NCI-H345 treated with DMSO at 0.1 percent for 48 hours (cell line): Measurements from ENCODE around the gene GUCD1.
"Not testable (repeated sequence)": the region's sequence is repeated elsewhere in the genome, so short reads cannot be mapped to it uniquely, and the experiment has no call there.

Source experiments
- DNase-seq: peaks from one replicate; lab custom pipeline; 2025; ENCODE audit not compliant: unreplicated experiment; lab: John Stamatoyannopoulos, UW

GUCD1 gene

DNA sequence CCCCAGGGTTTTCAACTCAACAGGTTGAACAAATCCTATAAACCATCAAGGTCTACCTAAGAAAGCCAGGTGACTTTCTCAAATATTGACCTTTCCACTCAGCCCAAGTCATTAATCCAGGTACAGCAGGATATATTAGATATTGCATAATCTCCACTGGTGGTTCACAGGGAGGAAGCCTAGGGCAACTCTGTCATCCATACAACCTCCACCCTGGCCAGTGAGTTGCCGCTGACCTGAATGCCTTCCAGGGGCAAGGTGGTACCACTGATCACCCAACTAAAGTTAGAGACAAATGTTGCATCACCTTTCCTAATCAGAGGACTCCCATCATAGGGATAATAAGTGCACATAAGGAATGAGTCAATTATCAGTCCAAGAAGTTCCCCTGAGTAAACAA, 22.9 kb downstream of the GUCD1 start:
- no peak for DNase-seq

DNA sequence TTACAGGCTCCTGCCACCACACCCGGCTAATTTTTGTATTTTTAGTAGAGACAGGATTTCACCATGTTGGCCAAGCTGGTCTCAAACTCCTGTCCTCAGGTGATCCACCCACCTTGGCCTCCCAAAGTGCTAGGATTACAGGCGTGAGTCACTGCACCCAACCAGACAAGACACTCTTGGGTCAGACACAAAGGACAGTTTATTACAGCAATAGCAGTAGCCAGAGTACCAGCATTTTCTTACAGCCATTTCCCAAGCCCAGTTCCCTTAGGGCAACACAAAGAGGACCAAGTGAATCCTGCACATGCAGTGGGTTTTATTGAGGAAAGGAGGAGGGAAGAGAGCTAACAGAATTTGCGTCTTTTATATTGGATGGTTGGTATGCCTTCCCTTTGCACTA, 24.0 kb downstream of the GUCD1 start:
- DNase-seq = not testable (repeated sequence)

DNA sequence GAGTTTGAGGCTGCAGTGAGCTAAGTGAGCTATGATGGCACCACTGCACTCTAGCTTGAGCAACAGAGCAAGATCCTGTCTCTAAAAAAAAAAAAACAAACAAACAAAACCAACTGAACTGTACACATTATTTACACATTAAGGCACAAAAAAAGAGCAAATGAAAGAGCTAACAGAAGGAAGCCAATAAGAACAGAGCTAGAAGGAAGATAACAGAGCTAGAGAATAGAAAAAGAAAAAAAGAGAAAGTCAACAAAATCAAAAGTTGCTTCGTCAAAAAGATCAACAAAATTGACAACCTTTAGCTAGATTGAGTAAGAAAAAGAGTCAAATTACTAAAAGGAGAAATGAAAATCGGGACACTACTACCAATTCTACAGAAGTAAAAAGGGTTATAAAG, 25.0 kb downstream of the GUCD1 start:
- no peak for DNase-seq

DNA sequence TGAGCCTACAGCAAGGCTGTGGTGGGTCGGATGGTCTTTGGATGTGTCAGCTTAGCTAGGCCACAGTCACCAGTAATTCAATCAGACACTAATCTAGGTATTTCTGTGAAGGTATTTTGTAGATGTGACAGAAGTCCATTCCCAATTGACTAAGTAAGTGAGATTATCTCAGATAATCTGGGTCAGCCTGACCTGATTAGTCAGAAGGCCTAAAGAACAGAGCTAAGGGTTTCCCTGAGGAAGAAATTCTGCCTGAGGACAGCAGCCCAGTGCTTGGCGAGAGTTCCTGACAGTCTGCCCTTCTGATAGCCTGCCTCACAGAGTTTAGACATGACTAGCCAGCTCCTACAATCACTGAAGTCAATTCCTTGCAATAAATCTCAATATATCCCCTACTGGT, 28.7 kb downstream of the GUCD1 start:
- no peak for DNase-seq

DNA sequence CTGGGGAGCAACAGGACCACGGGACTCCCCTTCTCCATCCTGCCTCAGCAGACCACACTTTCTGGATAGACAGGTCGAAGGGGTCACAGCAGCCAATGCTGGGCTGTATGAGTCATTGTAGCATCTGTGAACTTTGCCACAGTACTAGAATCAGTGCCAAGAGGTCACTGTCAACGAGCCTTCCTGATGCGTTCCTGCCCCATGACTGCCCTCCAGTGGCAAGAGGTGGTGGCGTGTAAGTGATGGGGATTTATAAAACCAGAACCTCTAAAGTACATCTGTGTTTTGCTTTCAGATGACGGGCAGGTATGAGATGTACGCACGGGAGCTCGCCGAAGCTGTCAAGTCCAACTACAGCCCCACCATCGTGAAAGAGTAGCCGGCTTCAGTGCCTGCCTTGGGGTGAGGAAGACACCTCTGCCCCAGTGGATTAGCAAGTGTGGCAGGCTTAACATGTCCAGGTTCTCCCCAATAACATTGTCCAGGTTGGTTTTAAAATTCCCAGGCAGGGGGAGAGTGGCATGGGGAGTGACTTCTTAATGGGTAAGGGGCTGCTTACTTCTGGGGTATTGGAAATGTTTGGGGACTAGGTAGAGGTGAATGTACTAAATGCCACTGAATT, 29.4 kb downstream of the GUCD1 start:
- peak; percentile 2 for DNase-seq

DNA sequence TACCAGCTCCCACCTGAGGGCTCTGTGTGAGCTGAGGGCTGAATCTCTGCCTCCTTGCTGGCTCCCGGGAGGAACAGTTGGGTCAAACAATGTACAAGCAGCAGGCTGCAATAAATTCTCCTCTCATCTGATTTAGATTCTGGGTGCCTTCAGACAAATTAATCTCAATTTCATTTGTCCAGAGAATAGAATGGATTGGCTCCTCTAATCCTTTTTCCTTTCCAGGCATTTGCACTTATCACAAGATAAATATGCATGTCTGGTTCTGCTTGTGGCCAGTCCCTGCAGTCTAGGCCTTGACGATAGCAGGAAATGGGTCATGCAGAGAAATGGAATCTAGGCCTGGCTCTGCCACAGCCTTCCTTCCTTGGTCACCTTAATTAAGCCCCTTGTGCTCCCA, 31.1 kb downstream of the GUCD1 start:
- no peak for DNase-seq

DNA sequence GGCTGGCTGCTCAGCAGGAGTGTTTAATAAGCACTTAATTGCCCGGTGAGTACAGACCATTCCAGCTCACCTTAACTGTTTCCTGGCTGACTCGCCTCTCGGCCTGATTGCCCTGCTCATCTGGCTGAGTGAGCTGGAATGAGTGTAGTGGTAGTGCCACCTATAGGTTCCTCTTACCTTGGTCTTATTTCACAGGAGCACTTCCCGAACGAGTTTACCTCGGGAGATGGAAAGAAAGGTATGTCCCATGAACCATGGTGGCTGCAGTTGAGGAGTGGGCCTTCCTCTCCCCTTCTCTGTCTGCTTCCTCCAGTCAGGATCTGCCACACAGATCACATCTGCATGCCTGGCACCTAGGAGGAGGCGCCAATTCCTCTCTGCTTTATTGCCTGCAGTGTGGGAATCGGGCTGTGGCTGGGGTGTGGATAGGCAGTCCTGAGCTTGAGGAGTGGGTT, 33.1 kb downstream of the GUCD1 start:
- peak; percentile 26 for DNase-seq

DNA sequence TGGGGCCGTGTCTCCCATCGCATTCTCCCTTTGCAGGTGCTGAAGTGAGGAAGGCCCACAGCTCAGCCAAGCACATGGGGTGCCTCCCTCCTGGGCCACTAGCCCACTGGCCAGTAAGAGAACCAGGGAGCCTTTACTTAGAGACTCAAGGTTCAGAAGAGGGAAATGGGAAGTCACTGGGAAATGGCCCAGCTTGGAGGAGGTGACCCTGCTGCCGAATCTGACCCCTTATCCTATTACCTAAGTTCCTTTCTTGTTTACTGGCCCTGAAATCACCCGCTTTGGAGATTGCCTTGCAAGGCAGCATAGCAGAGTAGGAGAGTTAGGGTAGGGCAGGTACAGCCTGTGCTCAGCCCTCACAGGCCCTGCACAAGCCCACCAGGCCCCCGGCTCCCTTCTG, 35.4 kb downstream of the GUCD1 start:
- no peak for DNase-seq

DNA sequence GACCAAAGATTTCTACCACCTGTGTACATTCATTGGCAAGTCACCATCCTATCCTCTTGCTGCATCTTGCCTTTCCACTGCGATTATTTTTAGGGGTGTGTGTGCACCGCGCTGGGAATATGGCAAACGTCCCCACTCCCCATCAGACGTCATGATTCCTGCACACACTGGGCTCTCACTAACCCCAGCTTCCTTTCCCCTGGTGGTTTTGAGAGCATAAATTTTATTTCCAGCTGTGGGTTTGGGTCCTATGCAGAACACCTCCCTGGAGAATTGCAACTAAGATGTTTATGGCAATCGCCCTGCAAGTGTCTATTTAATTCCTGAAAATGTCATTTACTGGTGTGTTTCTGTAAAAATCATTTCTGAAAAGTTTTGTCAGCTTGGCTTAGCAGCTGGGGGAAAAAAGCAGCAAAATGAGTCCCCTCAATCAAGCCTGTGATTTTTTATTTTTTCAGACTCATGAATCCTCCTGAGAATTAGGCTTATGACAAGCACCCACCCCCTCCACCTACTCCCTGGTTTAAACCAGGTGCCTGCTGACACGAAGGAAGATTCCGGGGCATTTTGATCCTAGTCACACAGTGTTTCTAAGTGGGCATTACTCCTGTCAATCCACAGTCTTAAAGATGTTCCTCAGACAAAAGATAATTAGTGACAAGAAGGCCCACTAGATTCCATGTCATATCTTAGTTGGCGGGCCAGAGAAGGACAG, 36.0 kb downstream of the GUCD1 start:
- no peak for DNase-seq

DNA sequence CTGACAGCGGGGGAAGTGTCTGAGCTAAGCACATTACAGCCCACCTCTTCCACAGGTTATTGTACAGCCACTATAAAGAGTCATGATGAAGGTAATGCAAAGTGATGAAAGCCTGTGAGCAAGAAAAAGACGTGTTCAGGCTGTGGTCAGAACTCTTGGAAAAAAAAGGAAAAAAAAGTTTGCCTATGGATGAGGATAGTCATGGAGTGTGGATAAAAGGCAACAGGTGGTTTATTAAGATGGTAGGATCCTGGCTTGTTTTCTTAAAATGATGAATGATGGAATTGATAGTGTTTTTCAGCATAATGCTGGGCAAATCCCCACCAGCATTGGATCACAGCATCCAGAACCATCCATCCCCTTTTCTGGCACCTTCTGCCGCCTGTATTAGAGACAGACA, 36.7 kb downstream of the GUCD1 start:
- no peak for DNase-seq

DNA sequence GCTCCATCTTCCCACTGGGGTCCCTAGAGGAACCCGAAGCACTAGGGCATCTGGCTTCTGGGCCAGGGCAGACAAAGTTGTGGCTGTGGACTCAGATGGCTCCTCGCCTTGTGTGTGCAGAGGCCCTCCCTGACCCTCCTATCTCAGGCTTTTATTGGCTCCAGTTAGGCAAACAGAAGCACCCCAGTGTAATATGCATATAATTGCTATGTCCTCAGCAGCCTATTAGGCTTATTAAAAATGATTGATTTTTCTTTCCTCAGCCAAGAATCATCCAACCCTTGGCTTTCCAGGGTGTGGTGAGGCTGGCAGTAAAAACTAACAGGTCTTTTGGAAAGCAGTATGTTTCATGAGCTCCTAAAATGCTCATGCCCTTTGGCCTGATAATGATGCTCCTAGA, 37.5 kb downstream of the GUCD1 start:
- no peak for DNase-seq

DNA sequence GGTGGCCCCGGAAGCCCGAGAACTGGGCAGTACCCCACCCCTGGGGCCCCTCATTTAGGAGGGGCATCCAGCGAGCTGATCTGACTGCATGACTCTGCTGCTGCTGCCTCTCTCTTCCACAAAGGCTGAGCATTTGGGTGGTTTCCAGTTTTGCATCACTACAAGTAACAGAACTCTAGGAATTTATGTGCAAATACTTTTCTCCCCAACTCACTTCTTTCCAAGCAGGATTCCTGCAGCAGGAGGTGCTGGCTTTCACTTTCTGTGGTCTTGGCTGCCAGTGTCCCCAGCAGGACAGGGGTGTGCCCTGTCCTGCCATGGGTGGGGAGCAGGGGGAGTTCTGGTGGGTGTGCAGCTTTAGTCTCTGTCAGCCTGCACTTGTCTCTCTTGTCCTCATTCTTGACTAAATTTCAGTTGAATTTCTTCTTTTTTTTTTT, 38.6 kb downstream of the GUCD1 start:
- no peak for DNase-seq

DNA sequence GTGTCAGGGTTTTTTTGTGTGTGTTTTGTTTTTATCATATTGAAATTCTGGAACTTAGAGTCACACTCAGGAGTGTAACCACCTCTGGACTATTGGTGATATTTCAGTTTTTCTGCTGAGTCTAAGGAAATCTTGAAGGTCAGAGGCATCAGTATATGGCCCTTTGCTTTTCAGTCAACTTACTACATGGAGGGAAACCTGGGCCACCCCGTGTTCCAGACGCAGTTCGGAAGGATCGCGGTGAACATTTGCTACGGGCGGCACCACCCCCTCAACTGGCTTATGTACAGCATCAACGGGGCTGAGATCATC, 40.0 kb downstream of the GUCD1 start:
- DNase-seq = no peak

DNA sequence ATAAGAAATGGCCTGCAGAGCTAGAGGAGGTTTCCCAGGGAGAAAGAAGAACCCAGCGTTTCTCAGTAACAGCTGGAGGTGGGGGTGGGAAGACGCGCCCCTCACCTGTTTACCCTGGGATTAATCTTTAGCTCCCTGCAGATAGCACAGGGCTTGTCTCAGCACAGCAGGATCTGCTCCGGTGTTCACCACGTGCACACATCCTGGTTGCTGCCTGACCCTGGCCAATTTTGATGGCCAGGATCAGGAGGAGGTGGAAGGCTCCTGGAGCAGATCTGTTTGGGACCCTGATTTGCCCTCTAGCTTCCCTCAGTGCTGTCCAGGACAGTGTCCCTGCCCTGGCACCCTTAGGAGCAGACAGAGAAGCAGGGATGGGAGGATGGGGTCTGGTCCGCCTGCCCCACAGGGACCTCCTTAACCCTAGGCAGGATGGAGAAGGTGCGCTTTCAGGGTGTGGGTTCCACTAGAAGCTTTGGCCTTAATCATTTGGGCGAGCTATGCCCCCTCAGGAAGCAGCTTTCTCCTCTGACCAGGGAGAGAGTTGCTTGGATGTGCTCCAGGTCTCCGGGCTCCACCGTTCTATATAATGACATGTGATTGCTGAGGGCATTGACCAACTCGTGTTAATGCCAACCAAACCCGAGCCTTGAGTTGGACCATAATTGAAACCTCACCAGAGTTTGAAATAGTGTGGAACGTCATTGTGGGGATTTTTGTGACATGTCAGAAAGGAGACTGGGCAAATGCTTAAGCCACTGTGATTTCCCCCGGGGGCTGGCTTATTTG, 40.5 kb downstream of the GUCD1 start:
- no peak for DNase-seq

DNA sequence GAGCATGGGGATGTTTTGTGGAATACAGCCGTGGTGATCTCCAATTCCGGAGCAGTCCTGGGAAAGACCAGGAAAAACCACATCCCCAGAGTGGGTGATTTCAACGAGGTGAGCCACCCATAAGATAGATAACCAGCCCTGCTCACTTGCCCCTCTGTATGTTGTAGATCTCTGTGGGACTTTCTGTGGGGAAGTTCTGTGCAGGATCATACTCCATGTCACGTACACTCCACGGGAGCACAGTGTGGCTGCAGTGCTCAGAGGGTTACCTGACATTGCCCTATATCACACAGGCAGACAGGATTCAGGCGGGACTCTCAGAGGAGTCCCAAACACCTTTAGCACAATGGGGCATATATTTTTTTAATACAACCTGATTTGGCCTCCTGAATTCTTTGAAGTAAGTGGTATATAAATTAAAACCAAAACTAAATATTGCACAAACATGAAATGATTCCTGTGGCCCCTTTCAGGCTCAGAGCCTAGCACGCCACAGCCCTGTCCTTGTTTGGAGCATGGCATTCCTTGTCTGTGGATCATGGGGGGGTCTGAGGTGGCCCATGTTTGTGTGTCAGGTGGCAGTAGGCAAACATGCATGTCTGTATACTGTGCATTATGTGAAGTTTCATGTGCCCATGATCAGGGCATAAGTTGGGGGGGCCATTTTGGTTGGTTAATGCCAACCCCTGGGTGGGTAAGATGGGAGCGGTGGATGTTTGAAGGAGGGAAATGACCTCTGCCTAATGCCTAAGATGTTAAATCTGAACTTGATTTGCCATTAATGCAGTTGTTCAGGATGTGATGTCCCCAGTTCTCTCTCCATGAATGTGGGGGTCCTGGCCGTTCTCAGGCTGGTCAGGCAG, 41.3 kb downstream of the GUCD1 start:
- DNase-seq = no peak

DNA sequence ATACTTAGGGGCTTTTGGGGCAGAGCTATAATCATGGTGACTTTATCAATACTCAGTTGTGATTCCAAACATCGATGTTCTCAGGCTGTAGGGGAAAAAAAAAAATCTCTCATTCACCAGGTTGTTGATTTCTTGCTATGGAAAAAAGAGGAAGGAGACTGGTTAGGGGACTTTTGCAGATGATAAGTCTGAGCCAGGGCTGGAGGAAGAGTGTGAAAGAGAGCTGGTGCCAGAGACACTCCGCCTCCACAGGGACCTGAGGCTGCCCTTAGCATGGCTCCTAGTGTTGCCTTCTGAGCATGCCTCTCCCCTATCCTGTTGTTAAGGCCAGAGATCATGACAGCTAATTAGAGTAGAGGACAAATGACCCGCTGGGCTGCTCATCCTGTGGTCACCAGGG, 42.9 kb downstream of the GUCD1 start:
- no peak for DNase-seq

DNA sequence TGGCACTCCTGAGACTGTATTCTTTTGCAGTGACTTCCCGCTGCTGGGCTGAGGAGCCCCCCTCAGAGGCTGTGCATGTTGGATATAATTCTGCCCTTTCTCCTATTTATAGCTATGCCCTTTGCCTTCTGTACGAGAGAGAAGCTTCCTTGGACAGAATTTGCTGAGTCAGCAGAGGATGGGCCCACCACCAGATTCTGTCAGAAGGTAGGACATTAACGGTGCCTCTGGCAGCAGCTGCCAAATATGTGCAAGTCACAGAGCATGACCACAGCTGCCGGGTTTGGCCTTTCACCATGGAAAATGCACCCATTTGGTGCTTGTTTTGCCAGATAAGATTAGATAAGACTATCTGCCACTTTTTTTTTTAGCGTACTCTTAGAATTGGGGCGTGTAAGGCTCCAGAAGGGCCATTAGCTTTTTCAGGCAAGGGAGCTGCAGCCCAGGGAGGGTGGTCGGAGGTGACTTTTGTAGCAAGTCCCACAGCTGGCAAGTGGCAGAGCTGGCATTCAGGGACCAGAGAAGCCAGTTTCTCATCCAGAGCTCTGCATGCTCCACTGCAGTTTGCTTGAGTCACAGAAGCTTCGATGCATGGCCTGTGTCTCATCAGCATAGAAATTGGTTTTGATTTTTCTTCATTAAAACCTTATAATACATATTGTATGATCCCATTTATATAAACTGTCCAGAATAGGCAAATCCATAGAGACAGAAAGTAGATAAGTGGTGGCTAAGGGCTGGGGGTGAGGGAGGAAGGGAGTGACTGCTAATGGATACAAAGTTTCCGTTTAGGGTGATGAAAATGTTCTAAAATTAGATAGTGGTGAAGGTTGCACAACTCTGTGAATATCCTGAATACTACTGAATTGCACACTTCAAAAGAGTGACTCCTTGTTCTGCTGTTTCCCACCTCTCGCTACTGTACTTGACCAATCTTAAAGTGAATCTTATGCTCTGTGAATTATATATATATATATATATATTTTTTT, 44.0 kb downstream of the GUCD1 start:
- no peak for DNase-seq

DNA sequence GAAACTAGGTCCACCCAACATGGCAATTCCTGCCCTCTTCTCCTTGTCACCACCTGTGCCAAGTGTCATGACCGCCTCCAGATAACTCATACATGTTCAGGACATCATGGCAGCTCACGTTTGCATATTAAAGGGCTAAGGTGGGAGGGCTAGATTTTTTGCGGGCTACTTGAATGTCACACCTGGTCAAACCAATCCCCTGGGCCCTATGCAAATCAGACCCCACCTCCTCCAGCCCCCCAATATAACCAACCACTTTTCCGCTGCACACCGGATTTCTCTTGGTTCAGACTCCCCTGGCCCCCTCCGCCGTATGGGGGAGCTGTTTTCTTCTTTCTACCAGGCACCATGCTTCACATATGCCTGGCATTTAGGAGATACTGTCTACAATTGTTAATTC, 47.2 kb downstream of the GUCD1 start:
- DNase-seq = no peak

DNA sequence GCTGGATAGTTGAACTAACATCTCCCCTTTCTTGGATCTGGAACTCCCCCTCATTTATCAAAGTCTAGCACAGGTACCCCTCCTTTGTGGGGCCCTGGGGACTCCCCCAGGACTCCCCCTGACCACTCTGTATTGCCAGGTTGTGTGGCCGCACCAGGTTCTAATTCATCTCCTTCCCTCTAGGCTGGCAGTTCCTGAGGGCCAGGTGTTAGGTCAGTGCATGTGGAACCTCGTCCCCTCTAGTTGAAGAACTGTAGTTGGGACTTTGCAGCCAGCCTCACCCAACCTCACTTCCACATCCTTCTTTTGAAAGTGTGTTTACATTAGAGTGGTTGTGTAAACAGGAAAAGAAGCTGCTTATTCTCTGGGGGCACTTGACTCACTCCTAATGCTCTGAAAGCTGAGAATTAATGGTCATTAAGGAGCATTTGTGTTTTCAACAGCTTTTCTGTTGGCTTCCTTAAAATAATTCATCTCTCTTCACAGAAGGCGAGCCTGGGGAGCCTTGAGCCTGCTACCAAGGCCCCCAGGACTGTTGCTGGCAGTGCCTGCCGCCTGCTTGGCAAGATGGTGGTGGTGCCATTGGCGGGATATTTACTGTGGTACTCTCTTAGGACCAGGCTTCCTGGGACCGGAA, 48.0 kb downstream of the GUCD1 start:
- DNase-seq = peak; percentile 26
